A172 (cell line): ENCODE measurements around the gene SERTAD1. TPM values are rescaled to one million over a fixed set of nuclear protein-coding genes. Genes with fewer than 3 reads are reported as not detected.
"Not testable (repeated sequence)": the region's sequence is repeated elsewhere in the genome, so short reads cannot be mapped to it uniquely, and the experiment has no call there.

Source experiments
- DNase-seq: peaks from one replicate; pipeline ENCODE4 v3.0.0-alpha.2; 2015; ENCODE audit warnings: low spot score
- total RNA-seq: library from RNA; depleted of rRNA; stranded (reverse); fragments of >200 nt; shearing (Covaris generic); gene quantifications from 2 replicates; pipeline ENCODE4 v1.2.3, GENCODE V29; 2014

SERTAD1 gene
- total RNA-seq, 1 experiment from 2014 or later = 10.2 TPM

DNA sequence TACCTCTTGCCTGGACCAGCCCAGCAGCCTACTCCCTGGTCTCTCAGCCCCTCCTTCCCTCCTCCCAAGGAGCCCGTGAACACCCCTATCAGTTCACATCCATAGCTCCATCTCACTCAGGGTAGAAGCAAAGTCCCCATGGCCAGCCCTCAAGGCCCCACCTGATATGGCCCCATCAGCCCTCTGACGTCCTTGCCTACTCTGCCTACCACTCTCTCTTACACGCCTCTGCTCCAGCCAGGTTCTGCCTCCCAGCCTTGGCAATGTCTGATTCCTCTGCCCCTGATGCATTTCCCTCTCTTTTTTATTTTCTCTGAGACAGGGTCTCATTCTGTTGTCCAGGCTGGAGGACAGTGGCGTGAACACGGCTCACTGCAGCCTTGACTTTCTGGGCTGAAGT is 26.2 kb upstream of the SERTAD1 start:
- DNase-seq = no peak

DNA sequence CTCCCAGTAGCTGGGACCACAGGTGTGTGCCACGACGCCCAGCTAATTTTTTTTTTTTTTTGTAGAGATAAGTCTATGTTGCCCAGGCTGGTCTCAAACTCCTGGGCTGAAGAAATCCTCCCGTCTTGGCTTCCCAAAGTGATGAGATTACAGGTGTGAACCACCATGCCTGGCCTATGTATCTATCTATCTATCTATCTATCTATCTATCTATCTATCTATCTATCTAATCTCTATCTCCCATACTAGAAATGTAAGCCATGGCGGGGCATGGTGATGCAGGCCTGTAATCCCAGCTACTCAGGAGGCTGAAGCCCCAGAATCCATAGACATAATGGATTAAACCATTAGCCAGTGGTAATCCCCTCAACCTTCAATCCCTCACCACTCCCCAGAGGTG is 24.9 kb upstream of the SERTAD1 start:
- no peak for DNase-seq

DNA sequence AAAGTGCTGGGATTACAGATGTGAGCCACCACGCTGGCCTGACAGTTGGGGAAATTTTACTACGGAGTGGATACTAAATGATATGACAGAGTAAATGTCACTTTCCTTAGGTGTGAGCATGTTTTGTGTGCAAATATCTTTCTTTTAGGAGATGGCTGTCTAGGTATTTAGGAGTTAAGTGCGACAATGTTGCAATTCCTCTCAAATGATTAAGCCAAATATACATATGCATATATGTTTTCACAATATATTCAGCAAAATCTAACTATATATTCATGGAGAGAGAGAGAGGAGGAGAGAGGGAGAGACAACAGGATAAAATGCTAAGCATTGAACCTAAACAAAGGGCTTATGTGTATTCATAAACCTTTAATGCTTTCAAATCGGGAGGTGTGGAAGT is 23.7 kb upstream of the SERTAD1 start:
- no peak for DNase-seq

DNA sequence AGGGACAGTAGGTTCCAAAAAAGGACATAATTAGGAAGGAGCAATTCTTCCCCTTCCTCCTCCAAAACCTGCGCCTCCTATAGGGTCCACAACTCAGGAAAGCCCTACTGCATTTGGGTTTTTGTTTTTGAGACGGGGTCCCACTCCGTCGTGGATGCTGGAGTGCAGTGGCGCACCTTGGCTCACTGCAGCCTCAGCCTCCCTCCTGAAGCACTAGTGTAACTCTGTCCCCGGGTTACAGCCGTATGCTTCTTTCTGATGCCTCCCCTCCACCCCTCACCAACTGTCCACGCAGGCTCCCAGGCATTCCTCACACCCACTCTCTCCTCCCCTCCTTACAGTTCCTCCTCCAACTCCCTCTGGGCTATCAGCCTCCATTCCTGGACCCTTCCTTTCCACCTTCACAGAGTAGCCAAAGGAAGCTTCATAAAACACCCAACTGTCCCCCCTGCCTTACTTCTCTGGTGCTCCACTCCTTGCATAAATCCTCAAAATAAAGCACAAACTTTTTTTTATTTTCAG is 20.5 kb upstream of the SERTAD1 start:
- no peak for DNase-seq

DNA sequence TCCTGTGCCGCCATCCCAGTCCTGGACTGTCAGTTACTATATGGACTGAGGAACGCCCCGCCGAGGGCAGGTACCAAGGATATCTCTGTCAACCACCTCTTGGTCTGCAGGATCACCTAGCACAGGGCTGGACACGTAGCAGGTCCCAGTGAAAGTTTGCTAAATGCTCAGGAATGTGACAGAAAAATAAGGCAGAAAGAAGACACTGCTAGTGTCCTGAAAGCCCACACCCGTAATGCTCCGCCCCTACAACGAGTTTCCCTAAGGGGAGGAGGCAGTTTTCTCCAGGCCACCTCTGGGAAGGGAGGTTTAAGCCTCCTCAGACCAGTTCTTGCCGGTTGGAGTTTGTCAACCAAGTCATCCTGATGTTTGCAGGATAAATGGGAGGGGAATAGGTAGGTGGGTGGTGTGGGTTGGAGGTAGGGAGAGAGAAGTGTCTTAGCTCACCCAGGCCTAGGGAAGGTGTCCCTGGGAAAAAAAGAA is 20.0 kb upstream of the SERTAD1 start:
- peak; percentile 47 for DNase-seq

DNA sequence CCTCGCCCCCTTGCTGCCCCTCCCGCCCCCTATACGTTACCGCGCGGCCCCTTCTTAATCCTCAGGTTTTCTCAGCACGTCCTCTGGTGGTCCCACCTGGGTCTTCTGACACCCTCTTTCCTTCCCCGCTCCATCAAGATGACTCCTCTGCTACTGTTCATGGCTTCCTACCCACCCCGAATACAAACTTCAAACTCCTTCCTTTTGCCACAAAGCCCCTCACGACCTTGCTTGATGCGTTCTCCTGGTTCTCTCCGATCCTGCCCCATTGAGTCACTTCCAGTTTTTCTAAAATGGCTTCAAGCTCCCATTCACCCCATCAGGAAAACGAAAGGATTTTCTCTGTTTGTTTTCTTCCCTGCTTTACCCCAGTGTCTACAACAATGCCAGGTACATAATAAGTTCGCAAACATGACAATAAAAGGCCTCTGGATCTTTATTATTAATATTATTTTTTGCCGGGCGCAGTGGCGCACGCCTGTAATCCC is 19.1 kb upstream of the SERTAD1 start:
- DNase-seq = no peak

DNA sequence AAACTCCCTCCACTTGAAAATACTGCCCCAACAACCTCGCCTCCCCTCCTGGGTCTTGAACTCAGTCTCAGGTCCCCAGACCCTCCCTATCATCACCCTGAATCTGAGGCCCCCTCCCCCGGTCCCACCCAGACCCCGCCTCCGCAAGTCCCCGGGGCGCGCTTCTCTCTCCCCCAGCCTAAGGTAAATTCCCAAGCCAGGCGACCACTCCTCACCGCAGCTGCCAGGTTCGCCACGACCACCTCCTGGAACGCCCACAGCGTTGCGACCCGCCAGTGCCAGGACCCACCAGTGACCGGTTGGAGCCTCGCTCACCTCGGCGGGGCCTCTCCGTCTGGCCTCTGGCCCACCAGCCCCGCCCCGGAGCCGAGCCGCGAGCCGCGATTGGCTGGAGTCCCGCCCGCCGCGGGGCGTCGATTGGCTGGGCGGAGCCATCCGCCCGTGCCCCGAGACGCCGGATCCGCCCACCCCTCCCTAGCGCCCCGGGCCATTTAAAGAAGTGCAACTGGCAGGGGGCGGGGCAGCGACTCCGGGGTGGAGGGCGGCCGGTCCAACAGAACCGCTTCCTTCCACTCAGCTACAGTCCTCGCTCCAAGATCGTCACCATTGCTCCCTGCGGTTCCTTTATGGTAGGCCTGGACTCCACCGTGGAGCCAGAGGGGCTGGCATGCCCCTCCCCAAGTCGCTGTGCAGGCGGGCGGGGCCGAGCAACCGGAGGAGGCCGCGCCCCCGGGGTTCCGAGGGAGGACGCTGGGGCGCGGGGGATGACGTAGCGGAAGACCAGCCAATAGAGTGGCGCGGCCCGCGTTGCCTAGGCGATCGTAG is 18.4 kb upstream of the SERTAD1 start, which contains the start of gene SERTAD3:
SERTAD3 (minus strand) TSS at position 336 of the 825 bp plus-strand sequence. CDS start 2,255 bp downstream, outside the sequence.
- DNase-seq = peak; percentile 94

DNA sequence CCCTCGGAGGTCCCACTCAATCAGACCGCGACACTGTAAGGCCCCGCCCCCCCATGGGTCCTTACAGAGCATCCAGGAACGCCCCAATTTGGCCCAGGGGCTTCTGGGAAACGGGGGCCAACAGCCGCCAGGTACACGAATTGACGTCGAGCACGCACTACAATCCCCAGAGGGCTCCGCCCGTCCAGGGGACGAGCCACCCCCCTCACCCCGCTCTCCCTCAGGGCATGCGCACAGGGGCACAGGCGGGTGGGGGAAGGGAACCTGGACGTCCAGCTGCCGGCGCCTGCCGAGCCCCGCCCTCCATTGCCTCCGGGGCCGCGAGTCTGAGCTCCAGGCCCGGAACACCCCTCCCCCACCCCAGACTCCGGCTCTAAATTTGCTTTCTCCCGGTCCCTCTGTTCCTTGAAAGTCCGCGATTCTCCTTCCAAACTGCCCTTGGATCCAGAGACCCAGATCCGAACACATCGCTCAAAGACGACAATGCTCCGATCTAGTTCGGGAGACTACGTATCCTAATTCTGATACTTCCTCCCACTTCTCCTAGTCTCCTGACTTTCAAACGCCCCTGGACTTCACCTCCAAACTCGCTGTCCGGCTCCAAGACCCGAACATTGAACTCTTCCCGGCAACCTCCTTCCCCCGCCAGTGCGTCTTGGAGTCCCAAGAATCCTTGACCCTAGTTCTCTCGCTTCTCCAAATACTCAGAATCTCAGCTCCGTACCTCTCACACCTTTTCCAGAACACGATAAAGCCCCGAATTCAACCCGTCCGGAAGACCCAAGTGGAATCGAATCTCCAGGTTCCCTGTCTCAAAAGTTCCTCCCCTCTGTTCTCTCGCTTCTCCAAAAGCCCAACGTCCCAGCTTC is 17.6 kb upstream of the SERTAD1 start:
- DNase-seq = peak; percentile 99

DNA sequence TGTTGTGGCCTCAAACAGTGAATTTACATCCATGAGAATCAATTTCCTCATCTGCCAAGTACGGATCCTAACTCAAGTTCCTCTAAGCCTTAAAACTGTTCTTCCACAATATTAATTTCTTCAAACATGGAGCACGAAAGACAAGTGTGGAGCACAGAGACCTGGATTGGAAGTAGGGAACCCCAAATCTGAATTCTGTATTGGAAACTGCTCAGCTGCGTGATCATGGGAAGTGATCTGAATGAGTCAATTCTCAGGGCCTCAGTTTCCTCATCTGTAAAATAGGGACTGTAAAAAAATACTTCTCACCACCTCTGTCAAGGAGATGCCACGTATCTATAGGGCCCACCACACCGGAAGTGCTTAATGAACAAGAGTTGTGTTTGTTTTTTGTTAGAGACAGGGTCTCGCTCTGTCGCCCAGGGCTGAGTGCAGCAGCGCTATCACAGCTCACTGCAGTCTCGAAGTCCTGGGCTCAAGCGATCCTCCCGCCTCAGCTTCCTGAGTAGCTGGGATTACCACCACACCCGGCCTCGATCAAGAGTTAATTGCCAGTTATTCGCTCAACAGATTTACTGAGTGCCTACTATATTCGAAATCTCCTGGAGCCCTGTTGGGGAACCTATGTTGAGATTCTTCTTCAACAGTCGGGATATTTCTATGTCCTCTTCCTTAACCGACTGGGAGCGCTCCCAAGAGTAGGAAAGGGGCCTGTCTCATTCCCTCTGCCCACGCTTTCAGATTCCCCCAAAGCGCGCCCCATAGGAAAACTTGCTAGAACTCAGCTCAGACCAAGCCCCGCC is 16.7 kb upstream of the SERTAD1 start:
- DNase-seq = no peak

DNA sequence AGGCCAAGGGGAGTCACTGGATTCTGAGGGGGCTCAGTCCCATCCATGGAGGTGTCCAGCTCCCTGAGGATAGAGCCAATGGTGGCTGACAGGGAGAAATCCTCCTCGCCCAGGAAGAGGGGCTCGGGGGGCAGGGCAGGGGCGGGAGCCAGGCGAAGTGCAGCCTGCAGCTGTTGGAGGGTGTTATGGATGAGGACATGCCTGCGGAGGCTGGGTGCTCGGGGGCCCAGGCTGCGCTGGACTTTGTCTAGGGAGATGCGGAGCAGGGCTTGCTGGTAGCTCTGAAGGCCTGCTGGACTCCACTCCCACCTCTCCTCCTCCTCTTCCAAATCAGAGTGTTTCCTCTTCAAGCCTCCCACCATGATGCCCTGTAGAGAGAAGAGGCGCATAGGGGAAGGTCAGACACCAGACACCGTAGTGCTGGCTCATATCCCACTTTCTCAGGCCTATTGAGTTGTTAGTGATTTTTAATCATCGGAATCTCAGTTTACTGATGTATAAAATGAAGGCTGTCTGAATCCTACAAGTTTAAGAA is 16.0 kb upstream of the SERTAD1 start:
- no peak for DNase-seq

DNA sequence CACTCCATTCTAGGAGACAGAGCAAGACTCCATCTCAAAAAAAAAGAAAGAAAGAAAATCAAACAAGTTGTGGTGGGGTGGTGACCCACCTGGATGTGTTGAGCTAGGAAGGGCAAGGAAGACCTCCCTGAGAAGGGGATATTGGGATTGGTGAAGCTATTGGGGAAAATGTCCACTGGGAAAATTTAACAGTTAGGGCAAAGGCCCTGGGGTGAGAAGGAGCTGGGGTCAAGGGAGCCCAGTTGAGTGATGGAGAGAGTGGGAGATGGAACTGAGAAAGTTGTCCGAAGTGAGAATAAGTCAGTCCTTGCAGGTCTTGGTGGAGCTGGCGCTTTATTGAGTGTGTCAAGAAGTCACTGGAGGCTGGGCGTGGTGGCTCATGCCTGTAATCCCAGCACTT is 12.5 kb upstream of the SERTAD1 start:
- DNase-seq = no peak

DNA sequence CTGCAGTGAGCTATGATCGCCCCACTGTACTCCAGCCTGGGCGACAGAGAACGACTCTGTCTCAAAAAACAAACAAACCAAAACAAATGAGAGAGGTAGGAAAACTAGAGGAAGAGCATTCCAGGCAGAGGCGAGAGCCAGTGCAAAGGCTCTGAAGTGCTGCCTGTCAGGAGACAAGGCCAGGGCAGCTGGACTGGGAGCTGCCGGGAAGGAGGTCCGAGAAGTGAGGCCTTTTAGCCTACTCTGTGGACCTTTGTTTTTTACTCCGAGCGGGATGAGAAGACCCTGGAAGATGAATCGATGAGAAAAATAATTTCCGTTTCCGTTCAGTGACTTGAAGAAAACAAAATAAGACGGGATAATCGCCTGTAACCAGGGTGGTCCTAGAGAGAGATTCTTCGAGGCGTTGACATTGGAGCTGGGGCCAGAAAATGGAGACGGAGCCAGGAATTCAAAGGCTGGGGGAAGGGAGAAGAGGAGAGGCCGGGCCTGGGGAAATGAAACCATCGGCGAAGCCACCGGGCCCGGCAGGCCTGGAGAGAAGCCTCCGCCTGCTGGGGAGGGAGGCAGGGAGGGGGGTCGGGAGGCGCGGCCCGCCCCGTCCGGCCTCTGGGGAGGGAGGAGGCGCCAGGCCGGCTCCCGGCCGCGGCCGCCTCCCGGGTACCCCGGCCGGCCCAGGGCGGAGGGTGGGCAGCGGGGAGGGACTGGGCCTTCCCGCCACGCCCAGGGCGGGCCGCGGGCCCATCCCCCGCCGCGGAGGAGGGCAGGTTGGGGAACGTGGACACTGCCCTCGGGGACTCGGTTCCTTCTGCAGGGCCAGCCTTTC is 7.8 kb upstream of the SERTAD1 start:
- DNase-seq = peak; percentile 87

DNA sequence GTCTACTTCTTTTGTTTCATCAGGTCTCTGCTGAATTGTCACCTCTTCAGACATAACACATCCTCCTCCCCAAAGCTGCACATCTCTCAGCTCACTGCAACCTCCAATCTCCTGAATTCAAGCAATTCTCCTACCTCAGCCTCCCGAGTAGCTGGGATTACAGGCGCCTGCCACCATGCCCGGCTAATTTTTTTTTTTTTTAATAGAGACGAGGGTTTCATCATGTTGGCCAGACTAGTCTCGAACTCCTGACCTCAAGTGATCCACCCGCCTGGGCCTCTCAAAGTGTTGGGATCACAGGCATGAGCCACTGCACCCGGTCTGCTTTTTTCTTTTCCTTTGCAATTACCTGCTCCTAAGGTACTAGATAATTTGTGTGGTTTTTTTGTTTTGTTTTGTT is 7.0 kb upstream of the SERTAD1 start:
- DNase-seq = not testable (repeated sequence)

DNA sequence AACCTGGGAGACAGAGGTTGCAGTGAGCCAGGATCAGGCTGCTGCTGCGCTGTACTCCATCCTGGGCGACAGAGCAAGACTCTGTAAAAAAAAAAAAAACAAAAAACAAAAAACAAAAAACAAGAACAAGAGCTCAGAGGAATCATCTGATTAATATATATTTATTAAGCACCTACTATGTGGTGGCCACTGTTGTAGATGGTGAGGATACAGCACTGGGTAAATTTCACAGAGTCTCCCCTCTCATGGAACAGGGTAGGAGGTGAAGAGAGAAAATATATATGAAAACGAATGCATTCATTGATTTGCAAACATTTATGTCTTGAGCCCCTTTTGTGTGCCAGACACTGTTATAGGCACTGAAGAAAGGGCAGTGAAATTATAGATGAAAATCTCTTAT is 5.9 kb upstream of the SERTAD1 start:
- no peak for DNase-seq

DNA sequence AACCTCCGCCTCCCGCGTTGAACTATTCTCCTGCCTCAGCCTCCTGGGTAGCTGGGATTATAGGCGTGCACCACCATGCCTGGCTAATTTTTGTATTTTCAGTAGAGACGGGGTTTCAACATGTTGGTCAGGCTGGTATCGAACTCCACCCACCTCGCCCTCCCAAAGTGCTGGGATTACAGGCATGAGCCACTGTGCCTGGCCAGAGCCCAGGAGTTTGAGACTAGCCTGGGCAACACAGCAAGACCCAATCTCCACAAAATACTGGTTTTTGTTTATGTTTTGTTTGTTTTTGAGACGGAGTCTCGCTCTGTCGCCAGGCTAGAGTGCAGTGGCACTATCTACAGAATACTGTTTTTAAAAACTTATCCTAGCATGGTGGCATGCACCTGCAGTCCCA is 4.5 kb upstream of the SERTAD1 start:
- DNase-seq = not testable (repeated sequence)

DNA sequence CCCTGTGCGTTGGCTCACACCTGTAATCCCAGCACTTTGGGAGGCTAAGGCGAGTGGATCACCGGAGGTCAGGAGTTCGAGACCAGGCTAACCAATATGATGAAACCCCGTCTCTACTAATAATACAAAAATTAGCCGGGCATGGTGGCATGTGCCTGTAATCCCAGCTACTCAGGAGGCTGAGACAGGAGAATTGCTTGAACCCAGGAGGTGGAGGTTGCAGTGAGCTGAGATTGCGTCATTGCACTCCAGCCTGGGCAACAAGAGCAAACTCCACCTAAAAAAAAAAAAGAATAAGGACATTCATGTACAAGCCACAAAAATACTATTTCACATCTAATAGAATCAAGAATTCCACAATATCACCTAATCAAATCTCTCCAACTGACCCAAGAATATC is 2.4 kb upstream of the SERTAD1 start:
- DNase-seq = not testable (repeated sequence)

DNA sequence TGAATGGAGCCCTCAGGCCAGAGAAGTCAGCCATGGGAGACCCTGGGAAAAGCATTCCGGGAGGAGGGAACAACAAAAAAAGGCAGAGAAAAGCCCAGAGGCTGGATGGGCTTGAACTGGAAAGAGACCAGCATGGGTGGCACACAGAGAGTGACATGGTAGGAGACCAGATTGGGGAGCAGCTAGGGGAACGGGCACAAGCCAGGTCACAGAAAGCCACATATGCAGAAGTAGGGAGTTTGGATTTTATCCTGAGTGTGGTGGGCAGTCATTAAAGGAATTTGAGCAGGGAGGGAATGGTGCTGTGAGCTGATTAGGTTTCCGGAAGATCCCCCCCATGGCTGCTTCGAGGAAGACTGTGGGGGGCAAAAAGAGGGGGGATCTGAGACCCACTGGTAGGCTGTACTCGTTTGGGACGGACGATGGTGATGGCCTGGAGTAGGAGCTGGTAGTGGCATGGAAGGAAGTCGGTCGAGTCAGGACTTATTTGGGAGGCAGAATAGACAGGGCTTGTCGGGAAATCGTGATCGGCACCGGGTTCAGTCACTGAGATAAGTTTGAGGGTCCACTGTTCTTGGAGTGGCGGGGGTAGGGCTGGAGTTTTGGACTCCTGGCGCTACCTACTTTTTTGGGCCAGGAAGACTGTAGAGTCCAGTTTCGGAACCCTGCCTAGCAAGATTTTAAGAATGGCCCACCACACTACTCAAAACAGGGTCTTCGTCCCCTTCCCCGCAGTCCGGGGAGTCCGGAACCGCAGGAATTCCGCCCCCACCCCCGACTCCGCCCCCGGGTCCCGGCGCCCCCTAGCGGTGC is 949 bp downstream of the SERTAD1 start:
- DNase-seq = no peak

DNA sequence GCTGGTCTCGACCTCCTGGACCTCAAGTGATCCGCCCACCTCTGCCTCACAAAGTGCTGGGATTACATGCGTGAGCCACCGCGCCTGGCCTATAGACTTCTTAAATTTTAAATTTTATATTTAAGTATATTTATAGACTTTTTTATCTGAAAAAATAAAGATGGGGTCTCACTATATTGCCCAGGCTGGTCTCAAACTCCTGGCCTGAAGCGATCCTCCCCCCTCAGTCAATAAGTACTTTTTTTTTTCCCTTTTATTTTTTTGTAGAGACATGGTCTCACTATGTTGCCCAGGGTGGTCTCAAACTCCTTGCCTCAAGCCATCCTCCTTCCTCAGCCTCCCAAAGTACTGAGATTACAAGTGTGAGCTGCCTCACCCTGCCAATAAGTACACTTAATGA is 1.9 kb downstream of the SERTAD1 start:
- no peak for DNase-seq
